ENCODE data around the gene CHST11.

The CHST11 gene

GRCh38 chr12:104709692-104710435 is 253.1 kb downstream of the CHST11 start:
- DNase-seq (ENCODE audit: low read depth in 3 of 3, low spot score in 1 of 3), result no peak

DNA sequence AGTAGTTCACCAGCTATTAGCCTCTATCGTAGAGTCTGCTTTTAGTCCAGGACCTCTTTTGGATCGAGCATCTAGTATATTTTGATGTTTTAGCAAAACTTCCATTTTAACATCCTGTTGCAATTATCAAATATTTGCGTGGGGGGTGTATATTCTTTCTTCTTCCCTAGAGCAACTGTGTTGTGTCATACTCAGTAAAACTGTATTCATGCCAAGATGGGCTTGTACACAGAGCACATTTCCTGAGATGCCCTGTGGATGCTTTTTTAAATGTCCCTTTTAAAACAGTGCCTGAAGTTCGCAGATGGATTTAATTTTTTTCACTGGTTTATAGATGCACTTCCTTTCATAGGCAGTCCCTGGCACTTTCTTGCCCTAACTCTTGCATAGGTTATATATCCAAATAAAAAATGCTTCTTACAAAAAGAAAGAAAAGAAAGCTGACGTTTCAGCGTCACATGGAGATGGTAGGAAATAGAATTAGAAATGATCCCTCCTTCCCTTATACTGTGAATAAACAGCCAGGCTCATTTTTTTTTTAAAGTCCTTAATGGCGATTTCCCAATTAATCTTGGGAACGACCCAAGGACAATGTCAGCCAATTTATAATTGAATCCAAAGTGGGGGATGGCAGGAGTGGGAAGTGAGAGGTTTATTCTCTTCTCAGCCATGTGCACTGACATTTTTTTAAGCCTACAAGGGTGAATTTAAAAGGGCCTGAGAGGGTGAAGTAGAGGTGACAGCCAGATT is 254.4 kb downstream of the CHST11 start:
- DNase-seq (ENCODE audit: low read depth in 3 of 3, low spot score in 1 of 3), result no peak

- no peak for DNase-seq (ENCODE audit: low read depth in 3 of 3, low spot score in 1 of 3)
Observed at GRCh38 chr12:104712477-104712876, 255.7 kb downstream of the CHST11 start.

GRCh38 chr12:104712968-104713367 is 256.2 kb downstream of the CHST11 start:
- DNase-seq (ENCODE audit: low read depth in 3 of 3, low spot score in 1 of 3), result no peak

DNA sequence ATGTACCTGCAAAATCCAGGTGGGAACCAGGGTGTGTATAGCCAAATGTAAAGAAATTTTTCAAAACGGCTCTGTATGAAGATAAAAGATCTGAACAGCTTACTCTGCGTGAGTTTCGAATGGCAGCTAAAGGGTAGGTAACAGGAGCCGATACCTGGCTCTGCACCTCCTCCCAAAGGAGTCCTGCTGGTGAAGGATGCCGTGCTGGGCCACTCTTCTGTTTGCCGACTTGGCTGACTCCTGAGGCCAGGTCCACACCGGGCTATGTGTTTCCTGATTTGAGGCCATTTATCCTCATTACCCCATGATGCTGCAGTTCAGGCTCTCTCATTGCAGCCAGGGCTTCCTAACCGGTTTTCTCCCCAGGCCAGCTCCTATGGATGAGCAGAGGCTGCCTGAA is 256.7 kb downstream of the CHST11 start:
- no peak for DNase-seq (ENCODE audit: low read depth in 3 of 3, low spot score in 1 of 3)

DNA sequence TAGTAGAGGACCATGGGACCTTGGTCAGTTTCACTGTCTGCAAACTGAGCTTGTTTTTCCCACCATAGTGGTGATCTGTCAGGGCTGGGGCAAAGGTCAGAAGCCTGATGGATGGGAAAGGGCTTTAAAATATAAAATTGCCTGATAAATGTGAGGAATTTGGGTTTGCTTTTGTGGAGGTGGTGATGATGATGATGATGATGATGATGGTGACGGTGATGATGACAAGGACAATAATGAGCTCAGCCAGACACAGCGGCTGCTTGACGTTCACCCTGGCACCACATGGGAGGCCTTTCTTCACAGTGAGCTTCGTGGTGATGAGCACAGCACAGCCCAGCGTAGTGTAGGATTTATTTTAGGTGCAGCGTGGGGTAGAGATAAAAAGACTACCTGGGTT is 257.6 kb downstream of the CHST11 start:
- DNase-seq (ENCODE audit: low read depth in 3 of 3, low spot score in 1 of 3), result no peak

DNA sequence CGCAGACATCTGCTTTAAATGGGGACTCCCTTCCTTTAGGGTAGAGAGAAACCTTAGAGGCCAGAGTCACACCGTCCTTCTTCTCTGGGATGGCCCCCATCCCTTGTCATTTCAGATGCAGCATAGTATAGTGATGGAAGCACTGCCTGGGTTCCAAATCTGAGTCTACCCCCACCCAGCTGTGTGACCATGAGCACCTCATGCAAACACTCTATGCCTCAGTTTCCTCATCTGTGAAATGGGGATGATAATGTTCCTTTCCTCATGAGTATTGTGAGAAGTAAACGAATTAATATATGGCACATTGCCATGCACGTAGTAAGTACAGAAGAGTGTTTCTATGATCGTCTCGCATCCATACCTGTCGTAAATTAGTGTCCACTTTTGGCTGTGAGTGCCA is 259.4 kb downstream of the CHST11 start:
- DNase-seq (ENCODE audit: low read depth in 3 of 3, low spot score in 1 of 3), result no peak

- no peak for DNase-seq (ENCODE audit: low read depth in 3 of 3, low spot score in 1 of 3)
Observed at GRCh38 chr12:104718304-104718929, 261.7 kb downstream of the CHST11 start.

GRCh38 chr12:104719700-104720338 is 263.1 kb downstream of the CHST11 start:
- no peak for DNase-seq (ENCODE audit: low read depth in 3 of 3, low spot score in 1 of 3)

DNA sequence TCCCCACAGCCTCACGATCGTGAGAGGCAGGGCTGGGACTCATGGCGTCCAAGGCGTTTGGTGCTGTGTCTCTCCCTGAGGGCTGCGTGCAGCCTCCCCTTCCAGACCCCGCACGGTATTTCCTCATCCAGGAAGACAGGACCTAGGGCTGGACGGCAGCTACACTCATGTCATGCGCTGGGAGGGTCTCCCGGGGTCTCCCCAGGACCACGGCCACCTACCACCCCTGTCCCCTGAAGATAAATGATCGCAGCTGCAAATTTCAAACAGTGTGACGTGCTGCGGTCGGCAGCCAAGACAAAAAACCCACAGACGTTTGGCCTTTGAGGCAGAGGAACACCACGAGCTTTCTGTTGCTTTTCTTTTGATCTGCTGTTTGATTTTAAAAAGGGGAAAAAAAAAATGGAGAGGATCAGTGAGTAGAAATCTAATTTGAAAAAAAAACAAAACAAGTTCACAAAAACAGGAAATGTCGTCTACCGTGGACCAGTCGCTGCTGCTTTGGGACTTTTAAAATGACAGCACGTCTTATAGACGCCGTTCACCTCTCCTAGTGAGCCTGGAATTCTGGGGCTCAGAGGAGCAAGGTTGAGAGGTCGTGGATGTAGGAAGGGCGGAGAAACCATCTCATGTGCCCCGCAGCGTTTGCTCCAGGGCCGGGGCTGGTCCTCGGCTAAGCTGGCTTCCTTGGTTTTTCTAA is 263.7 kb downstream of the CHST11 start:
- DNase-seq (ENCODE audit: low read depth in 3 of 3, low spot score in 1 of 3), result peak; percentile 19 to 40 (median 25)

DNA sequence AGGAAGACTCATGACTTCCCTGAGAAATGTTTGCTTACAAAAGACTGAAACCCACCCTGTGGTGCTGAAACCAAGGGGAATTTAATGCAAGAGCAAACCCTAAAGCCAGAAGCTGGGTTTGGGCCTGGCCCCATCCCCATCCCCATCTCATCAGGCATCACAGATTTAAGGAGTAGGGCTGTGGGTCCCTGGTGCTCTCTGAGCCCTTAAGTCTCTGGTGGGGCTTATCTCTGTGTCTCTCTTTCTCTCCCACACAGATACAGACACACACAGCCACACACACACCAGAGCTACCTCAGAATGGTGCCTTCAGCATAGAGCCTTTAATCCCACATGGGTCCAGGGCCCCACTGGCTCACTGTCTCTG is 264.3 kb downstream of the CHST11 start:
- DNase-seq (ENCODE audit: low read depth in 3 of 3, low spot score in 1 of 3), result no peak

DNA sequence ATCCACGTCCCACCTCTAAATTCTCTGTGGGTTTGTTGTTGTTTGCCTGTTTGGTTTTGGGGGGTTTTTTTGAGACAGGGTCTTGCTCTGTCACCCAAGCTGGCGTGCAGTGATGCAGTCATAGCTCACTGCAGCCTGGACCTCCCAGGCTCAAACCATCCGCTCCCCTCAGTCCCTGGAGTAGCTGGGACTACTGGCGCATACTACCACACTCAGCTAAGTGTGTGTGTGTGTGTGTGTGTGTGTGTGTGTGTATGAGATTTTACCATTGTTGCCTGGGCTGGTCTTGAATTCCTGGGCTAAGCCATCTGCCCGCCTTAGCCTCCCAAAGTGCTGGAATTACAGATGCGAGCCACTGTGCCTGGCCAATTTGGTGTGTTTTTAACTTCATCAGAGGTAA is 265.2 kb downstream of the CHST11 start:
- no peak for DNase-seq (ENCODE audit: low read depth in 3 of 3, low spot score in 1 of 3)

- no peak for DNase-seq (ENCODE audit: low read depth in 3 of 3, low spot score in 1 of 3)
Observed at GRCh38 chr12:104722601-104723534, 266.1 kb downstream of the CHST11 start.

DNA sequence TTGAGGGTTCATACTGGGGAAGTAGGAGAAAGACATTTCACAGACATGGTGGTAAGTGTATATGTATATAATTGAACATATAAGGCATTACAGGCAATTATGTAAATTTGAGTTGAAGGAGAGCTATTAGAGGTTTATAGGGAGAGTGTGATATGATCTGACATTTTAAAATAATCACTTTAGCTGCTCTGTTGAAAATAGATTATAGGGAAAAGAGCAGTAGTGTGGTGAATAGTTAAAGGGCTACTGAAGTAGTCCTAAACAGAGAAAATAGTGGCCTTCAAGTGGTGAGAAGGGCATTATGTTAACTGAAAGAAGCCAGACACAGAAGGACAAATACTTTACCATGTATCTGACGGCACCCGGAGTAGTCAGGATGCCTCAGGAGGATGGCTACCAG is 267.1 kb downstream of the CHST11 start:
- DNase-seq (ENCODE audit: low read depth in 3 of 3, low spot score in 1 of 3), result no peak

GRCh38 chr12:104724992-104725585 is 268.3 kb downstream of the CHST11 start:
- no peak for DNase-seq (ENCODE audit: low read depth in 3 of 3, low spot score in 1 of 3)

GRCh38 chr12:104725610-104726009 is 268.9 kb downstream of the CHST11 start:
- DNase-seq (ENCODE audit: low read depth in 3 of 3, low spot score in 1 of 3), result no peak

- no peak for DNase-seq (ENCODE audit: low read depth in 3 of 3, low spot score in 1 of 3)
Observed at GRCh38 chr12:104727726-104728465, 271.1 kb downstream of the CHST11 start.

DNA sequence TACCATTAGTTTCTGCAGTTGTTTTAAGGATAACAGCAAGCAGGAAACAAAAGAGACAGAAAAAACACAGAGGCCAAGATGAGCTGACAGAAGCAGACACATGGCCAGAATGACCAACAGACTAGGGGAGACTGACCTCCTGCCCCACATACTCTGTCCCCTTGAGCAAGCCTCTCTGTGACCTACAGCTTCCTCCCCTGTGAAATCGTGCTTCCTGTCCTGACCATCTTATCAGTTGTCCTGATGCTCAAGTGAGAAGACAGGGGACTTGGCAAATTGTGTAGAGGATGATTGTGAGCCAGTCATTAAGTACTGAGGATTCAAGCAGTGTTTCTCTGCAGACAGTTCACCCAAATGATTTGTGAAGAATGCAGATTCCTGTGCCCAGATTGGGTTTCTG is 272.3 kb downstream of the CHST11 start:
- DNase-seq (ENCODE audit: low read depth in 3 of 3, low spot score in 1 of 3), result no peak

Data from stimulated activated CD4-positive, alpha-beta T cell treated with anti-CD3 and anti-CD28 coated beads, TNF-alpha, amount 100 ng/mL, for 1 hour (primary cell).